ENCODE results near the gene MYO1E. TPM values are rescaled to one million over a fixed set of nuclear protein-coding genes. Genes with fewer than 3 reads are reported as not detected.

Gene MYO1E
- total RNA-seq, 2 donors from 2014 or later = 252 to 329 TPM

GRCh38 chr15:59172289-59172901, 200.3 kb downstream of the MYO1E start:
- Histone ChIP-seq H3K9me3 (no peaks in the 10 kb centered on the region), H3K9ac (ENCODE audit: low read depth in 2 of 2, low read length in 2 of 2) (no peak overlapping the region), H3K36me3 (peaks cover 6% of the 10 kb centered on the region), H3K4me1 (no peaks in the 10 kb centered on the region), H3K27me3 (no peaks in the 10 kb centered on the region), H3K4me3 (no peak overlapping the region), H3K27ac (no peak overlapping the region)
- DNase-seq = no peak
- intact Hi-C loops (cut with DNase I) = loop anchor here (5.0 kb wide), 1 partner anchor 320 kb away; no protein-coding TSS in a partner anchor
- no peak for TF ChIP-seq CTCF (IDR thresholded peaks at IDR 0.05)

DNA sequence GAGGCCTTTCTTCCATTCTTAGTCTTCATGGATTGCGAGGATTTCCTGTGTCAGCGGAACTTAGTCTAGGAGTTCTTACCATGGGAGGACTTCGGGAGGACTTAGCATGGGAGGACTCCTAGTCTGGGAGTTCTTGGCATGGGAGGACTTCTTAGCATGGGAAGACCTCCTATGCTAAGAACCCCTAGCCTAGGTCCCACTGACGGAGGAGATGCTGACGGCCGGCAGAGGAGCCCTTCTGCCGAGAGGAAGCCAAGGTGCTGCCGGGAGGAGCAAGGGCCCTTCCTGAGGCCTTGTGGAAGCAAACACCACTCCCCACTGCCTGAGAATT, 201.6 kb downstream of the MYO1E start:
- TF ChIP-seq CTCF (IDR thresholded peaks at IDR 0.05) = no peak
- H3K4me1 ChIP-seq = no peaks in the 10 kb centered on the region
- H3K4me3 ChIP-seq = no peak overlapping the region
- H3K36me3 ChIP-seq = peaks cover 6% of the 10 kb centered on the region
- intact Hi-C loops (cut with DNase I) = loop anchor here (5.0 kb wide), 1 partner anchor 321 kb away; no protein-coding TSS in a partner anchor
- no peak overlapping the region for H3K9ac ChIP-seq (ENCODE audit: low read depth in 2 of 2, low read length in 2 of 2)
- H3K9me3 ChIP-seq = no peaks in the 10 kb centered on the region
- DNase-seq = no peak
- H3K27me3 ChIP-seq = no peaks in the 10 kb centered on the region
- no peak overlapping the region for H3K27ac ChIP-seq

DNA sequence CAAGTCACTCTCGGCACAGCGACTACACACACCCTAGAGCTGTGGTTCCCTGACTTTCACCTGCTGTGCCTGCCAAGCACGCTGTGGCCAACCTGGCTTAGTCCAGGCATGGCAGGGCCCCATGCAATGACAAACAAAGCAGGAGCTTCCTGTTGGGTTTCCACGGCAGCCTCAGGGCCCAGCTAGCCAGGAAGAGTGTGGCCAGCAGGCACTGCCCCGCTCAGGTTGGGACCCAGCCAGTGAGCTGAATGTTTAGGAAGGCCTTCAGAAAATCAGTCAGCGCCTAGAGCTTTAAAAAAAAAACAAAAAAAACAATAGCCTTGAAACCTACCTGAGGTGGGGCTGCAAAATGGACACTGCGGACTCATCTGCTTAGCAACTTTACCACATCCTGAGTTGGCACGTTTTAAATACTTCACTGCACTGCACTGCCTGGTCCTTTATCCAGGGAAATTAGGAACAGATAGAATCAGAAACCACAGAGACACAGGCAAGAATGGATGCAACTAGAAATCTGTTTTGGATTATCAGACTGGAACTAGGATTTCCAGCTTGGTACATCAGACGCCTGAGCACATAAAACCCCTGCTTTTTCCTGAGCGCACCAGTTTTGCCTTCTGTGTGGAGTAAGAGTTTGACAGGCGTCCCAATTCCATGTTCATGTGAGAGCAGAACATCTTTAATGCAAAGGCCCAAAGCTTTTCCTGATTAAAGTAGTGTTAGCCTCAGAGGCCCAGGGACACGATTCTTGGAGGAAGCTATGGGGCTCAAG, 202.2 kb downstream of the MYO1E start:
- Histone ChIP-seq H3K4me3 (no peak overlapping the region), H3K27me3 (no peaks in the 10 kb centered on the region), H3K9ac (ENCODE audit: low read depth in 2 of 2, low read length in 2 of 2) (no peak overlapping the region), H3K4me1 (no peaks in the 10 kb centered on the region), H3K27ac (peak overlapping the region; percentile 27), H3K9me3 (no peaks in the 10 kb centered on the region), H3K36me3 (peaks cover 6% of the 10 kb centered on the region)
- peak; percentile 31 for DNase-seq
- TF ChIP-seq CTCF (IDR thresholded peaks at IDR 0.05) = no peak
- intact Hi-C loops (cut with DNase I) = loop anchor here (5.0 kb wide), 1 partner anchor 322 kb away; no protein-coding TSS in a partner anchor

GRCh38 chr15:59169251-59169708, 203.4 kb downstream of the MYO1E start:
- Histone ChIP-seq H3K9ac (ENCODE audit: low read depth in 2 of 2, low read length in 2 of 2) (no peak overlapping the region), H3K4me1 (no peaks in the 10 kb centered on the region), H3K27me3 (no peaks in the 10 kb centered on the region), H3K36me3 (peaks cover 6% of the 10 kb centered on the region), H3K9me3 (no peaks in the 10 kb centered on the region), H3K4me3 (no peak overlapping the region), H3K27ac (peak overlapping the region; percentile 27)
- no peak for TF ChIP-seq CTCF (IDR thresholded peaks at IDR 0.05)
- no peak for DNase-seq
- intact Hi-C loops (cut with DNase I) = no loop called here

GRCh38 chr15:59168536-59168935, 204.1 kb downstream of the MYO1E start:
- TF ChIP-seq CTCF (IDR thresholded peaks at IDR 0.05) = no peak
- no peak for DNase-seq
- Histone ChIP-seq H3K36me3 (peaks cover 6% of the 10 kb centered on the region), H3K27me3 (no peaks in the 10 kb centered on the region), H3K9me3 (no peaks in the 10 kb centered on the region), H3K4me3 (no peak overlapping the region), H3K4me1 (no peaks in the 10 kb centered on the region), H3K27ac (no peak overlapping the region), H3K9ac (ENCODE audit: low read depth in 2 of 2, low read length in 2 of 2) (no peak overlapping the region)
- intact Hi-C loops (cut with DNase I) = no loop called here
